Endothelial cell of umbilical vein (primary cell): ENCODE data around the gene FAM120AOS. TPM values are rescaled to one million over a fixed set of nuclear protein-coding genes. Genes with fewer than 3 reads are reported as not detected.

Experiments used
- BruUV-seq: library from RNA; stranded (reverse); fragments of 400-500 nt; replicated peaks from 2 replicates; lab custom pipeline; 2021; lab: Mats Ljungman, UMichigan
- CTCF ChIA-PET: fragments of 300-600, 350-600 bp; sonication (Branson Sonifier 250); formaldehyde crosslinking; loops from one replicate; lab custom pipeline; 2021; ENCODE audit warnings: antibody characterized with exemption, inconsistent platforms; lab: Charles Lee
- POLR2A ChIA-PET: fragments of 300-600, 350-600 bp; sonication (Branson Sonifier 250); formaldehyde crosslinking; loops from one replicate; lab custom pipeline; 2021; ENCODE audit warnings: antibody characterized with exemption, inconsistent platforms; lab: Charles Lee
- DNase-seq: peaks from one replicate; pipeline ENCODE4 v3.0.0-alpha.2; 2011; ENCODE audit warnings: low read depth, low spot score
- FAIRE-seq: peaks from 2 replicates; lab custom pipeline; 2011; peaks lifted over from hg19 to GRCh38; lab: Jason Lieb, UNC
- H2AFZ ChIP-seq: 2 replicates; pipeline ENCODE4 v1.6.0; 2012; ENCODE audit warnings: low read depth, low read length, control low read depth, inconsistent platforms
- H3K27ac ChIP-seq: 2 replicates; pipeline ENCODE4 v1.5.1; 2011; ENCODE audit warnings: low read depth, mild to moderate bottlenecking, control low read depth, low read length, moderate library complexity; ENCODE audit not compliant: insufficient read depth
- H3K27me3 ChIP-seq, 2 experiments: 2 replicates each; pipeline versions ENCODE4 v1.6.0 to v1.6.1; 2011; ENCODE audit warnings: low read length in 2 of 2, mixed read lengths in 1 of 2; ENCODE audit not compliant: control insufficient read depth in 2 of 2, insufficient read depth in 2 of 2
- H3K36me3 ChIP-seq, 2 experiments: 2 replicates in 1 of 2; 3 replicates in 1 of 2; pipeline ENCODE4 v1.5.1; 2011; ENCODE audit warnings: low read length in 2 of 2, mild to moderate bottlenecking in 1 of 2, moderate library complexity in 1 of 2; ENCODE audit not compliant: control insufficient read depth in 2 of 2, insufficient read depth in 2 of 2; ENCODE audit errors: extremely low read depth in 1 of 2
- H3K4me1 ChIP-seq: 3 replicates; pipeline ENCODE4 v1.5.1; 2011; ENCODE audit warnings: mild to moderate bottlenecking, low read length; ENCODE audit not compliant: control insufficient read depth, insufficient read depth; ENCODE audit errors: extremely low read depth
- H3K4me2 ChIP-seq: 2 replicates; pipeline ENCODE4 v1.6.1; 2011; ENCODE audit warnings: low read length, control low read depth, mixed read lengths; ENCODE audit not compliant: insufficient read depth
- H3K4me3 ChIP-seq, 3 experiments: fragments of 200-600 bp in 1 of 3; sonication (generic), shearing (Covaris generic) in 1 of 3; replicated peaks in 1 of 3; 2 replicates each; pipeline ENCODE4 v1.5.1; 2011 to 2016; ENCODE audit warnings: control low read depth in 3 of 3, low read length in 3 of 3, mild to moderate bottlenecking in 2 of 3, inconsistent platforms in 1 of 3, low read depth in 1 of 3, moderate library complexity in 1 of 3; ENCODE audit not compliant: insufficient read depth in 1 of 3
- H3K79me2 ChIP-seq: 2 replicates; pipeline ENCODE4 v1.6.0; 2012; ENCODE audit warnings: low read length, inconsistent platforms; ENCODE audit not compliant: control insufficient read depth, insufficient read depth
- H3K9ac ChIP-seq: replicated peaks from 2 replicates; pipeline ENCODE3; 2011; ENCODE audit warnings: low read length, control low read depth; ENCODE audit not compliant: insufficient read depth; ENCODE audit errors: extremely low read depth
- H3K9me1 ChIP-seq: replicated peaks from 3 replicates; pipeline ENCODE4 v1.6.0; 2011; ENCODE audit warnings: mild to moderate bottlenecking, low read length; ENCODE audit not compliant: control insufficient read depth, insufficient read depth; ENCODE audit errors: extremely low read depth
- H3K9me3 ChIP-seq: replicated peaks from 2 replicates; pipeline ENCODE4 v1.5.1; 2012; ENCODE audit warnings: low read length, inconsistent platforms; ENCODE audit not compliant: control insufficient read depth, insufficient read depth
- H4K20me1 ChIP-seq: replicated peaks from 2 replicates; pipeline ENCODE3; 2011; ENCODE audit warnings: mild to moderate bottlenecking, low read length; ENCODE audit not compliant: control insufficient read depth, insufficient read depth; ENCODE audit errors: extremely low read depth
- EZH2 ChIP-seq: IDR thresholded peaks from 2 replicates; pipeline ENCODE4 v1.6.1; 2012; ENCODE audit warnings: borderline replicate concordance, low read depth, mild to moderate bottlenecking, moderate library complexity, low read length, inconsistent platforms; ENCODE audit not compliant: severe bottlenecking
- FOS ChIP-seq: IDR thresholded peaks from 2 replicates; pipeline ENCODE4 v1.6.1; 2011; ENCODE audit warnings: mild to moderate bottlenecking, low read length, moderate library complexity, borderline replicate concordance; ENCODE audit not compliant: insufficient read depth
- GATA2 ChIP-seq: IDR thresholded peaks from 2 replicates; pipeline ENCODE4 v1.7.0; 2011; ENCODE audit warnings: low read depth, mild to moderate bottlenecking, moderate library complexity, mixed read lengths, low read length; ENCODE audit not compliant: insufficient read length, insufficient read depth
- JUN ChIP-seq: IDR thresholded peaks from 2 replicates; pipeline ENCODE4 v1.6.1; 2011; ENCODE audit warnings: borderline replicate concordance, low read depth; ENCODE audit not compliant: insufficient read length, insufficient read depth
- MYC ChIP-seq: IDR thresholded peaks from one replicate; pipeline ENCODE4 v1.6.1; 2011; ENCODE audit warnings: mild to moderate bottlenecking, low read depth, low read length
- POLR2A ChIP-seq: IDR thresholded peaks from 2 replicates; pipeline ENCODE4 v1.6.1; 2012; ENCODE audit warnings: low read depth, mild to moderate bottlenecking, control low read depth, low read length
- POLR2AphosphoS5 ChIP-seq: IDR thresholded peaks from 2 replicates; pipeline ENCODE4 v1.6.1; 2012; ENCODE audit warnings: low read depth, mild to moderate bottlenecking, control low read depth, low read length, moderate library complexity; ENCODE audit not compliant: insufficient read depth
- dilution Hi-C: fragments of 300-500 bp; cut with MboI; formaldehyde crosslinking; loops from one replicate; pipeline ENCODE4 v1.15.0; 2019; ENCODE audit warnings: low sequenced_read_pairs; ENCODE audit not compliant: extremely low pct_ligation_motif_present
- intact Hi-C: fragments of 100-400 bp; cut with micrococcal nuclease; formaldehyde crosslinking; loops from one replicate; pipeline ENCODE4 v1.10.0; 2022
- polyA plus RNA-seq, 4 experiments: library from polyadenylated mRNA; depleted of rRNA in 3 of 4; stranded (reverse) in 3 of 4; unstranded in 1 of 4; fragments of >200 nt; gene quantifications; 2 replicates each; pipeline versions ENCODE4 v1.2.1 to v1.2.3, GENCODE V29; 2011 to 2012; ENCODE audit warnings: missing spikeins in 1 of 4
- total RNA-seq: library from RNA; stranded (reverse); gene quantifications from 2 replicates; pipeline ENCODE4 v1.2.3, GENCODE V29; 2021
- TF ChIP-seq, protein P1 (sequence below): IDR thresholded peaks from 2 replicates; pipeline ENCODE4 v1.6.1; 2011; ENCODE audit not compliant: insufficient read depth, insufficient read length
- TF ChIP-seq, protein P2 (sequence below), 2 donors: IDR thresholded peaks; 1 replicate in 1 of 2; 2 replicates in 1 of 2; pipeline ENCODE4 v1.5.1; 2011; ENCODE audit warnings: low read length in 2 of 2, mild to moderate bottlenecking in 2 of 2, moderate library complexity in 2 of 2, control low read depth in 1 of 2, inconsistent platforms in 1 of 2, low read depth in 1 of 2; ENCODE audit not compliant: insufficient read depth in 1 of 2; ENCODE audit errors: extremely low read depth in 1 of 2

Gene FAM120AOS
- total and polyA plus RNA-seq, 2 donors (not counting 3 experiments of a cell fraction or from before 2014, with no cell fraction given): 25.9 to 32.4 TPM

DNA sequence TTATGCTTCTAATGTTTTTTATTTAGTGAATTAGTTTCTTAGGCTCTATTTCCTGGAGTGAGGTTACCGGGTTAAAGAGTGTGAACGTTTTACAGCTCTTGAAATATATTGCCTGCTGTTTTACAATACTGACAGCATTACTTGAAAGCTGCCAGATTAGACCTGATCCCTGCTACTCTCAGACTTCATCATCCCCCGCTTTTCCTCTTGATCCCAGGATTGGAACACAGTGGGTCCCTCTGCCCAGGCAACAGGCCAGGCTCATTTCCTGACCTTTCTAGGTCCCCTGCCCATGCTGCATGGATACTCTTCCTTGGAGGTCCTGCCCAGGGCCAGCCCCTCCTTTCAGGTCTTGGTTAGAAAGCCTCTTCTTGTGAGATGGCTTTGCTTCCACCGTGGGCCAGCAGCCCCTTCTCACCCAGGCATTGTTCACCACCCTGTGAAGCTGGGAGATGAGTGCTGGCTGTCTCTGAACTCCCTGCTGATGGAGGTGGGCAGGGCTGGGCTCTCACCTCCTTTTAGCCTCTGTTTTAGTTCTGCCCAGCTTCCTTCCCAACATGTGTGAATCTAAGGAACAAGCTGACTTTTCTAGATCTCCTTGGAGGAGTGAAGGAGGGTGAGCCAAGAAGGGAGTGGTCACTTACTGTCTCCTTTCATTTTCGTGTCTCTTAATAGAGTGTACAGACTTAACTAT lies 15.5 kb upstream of the FAM120AOS start:
- DNase-seq: peak; percentile 36
- ChIA-PET CTCF (interaction anchor here (1.2 to 2.8 kb wide), 5 partner anchors 9 to 97 kb away, joined by 3 to 11 read pairs (median 9); partner anchors contain the start of gene FAM120AOS), POLR2A (no interaction called here)
- no peak for FAIRE-seq
- TF ChIP-seq POLR2A (no peak), GATA2 (no peak), JUN (no peak), MYC (no peak), POLR2AphosphoS5 (no peak), EZH2 (no peak), FOS (no peak)
- TF ChIP-seq, protein P1, sequence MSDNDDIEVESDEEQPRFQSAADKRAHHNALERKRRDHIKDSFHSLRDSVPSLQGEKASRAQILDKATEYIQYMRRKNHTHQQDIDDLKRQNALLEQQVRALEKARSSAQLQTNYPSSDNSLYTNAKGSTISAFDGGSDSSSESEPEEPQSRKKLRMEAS: no peak
- TF ChIP-seq, protein P2, sequence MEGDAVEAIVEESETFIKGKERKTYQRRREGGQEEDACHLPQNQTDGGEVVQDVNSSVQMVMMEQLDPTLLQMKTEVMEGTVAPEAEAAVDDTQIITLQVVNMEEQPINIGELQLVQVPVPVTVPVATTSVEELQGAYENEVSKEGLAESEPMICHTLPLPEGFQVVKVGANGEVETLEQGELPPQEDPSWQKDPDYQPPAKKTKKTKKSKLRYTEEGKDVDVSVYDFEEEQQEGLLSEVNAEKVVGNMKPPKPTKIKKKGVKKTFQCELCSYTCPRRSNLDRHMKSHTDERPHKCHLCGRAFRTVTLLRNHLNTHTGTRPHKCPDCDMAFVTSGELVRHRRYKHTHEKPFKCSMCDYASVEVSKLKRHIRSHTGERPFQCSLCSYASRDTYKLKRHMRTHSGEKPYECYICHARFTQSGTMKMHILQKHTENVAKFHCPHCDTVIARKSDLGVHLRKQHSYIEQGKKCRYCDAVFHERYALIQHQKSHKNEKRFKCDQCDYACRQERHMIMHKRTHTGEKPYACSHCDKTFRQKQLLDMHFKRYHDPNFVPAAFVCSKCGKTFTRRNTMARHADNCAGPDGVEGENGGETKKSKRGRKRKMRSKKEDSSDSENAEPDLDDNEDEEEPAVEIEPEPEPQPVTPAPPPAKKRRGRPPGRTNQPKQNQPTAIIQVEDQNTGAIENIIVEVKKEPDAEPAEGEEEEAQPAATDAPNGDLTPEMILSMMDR (IDR thresholded peaks at IDR 0.05; ENCODE audit: extremely low read depth in 1 of 2, insufficient read depth in 1 of 2, low read depth in 1 of 2, low read length in 2 of 2): no peak
- H3K27me3 ChIP-seq: no peaks in the 10 kb centered on the region
- H3K4me2 ChIP-seq: peak overlapping the region; percentile 1
- peaks cover 8% of the 10 kb centered on the region for H4K20me1 ChIP-seq
- H3K4me3 ChIP-seq: no peak overlapping the region
- dilution Hi-C loops: no loop called here
- no peak overlapping the region for H3K27ac ChIP-seq
- no peaks in the 10 kb centered on the region for H3K36me3 ChIP-seq
- no TSS peak for BruUV-seq
- peaks cover 95% of the 10 kb centered on the region for H3K79me2 ChIP-seq
- no peak overlapping the region for H2AFZ ChIP-seq
- no peaks in the 10 kb centered on the region for H3K9me1 ChIP-seq
- intact Hi-C loops: no loop called here
- no peak overlapping the region for H3K9ac ChIP-seq
- no peaks in the 10 kb centered on the region for H3K9me3 ChIP-seq
- peaks cover 35% of the 10 kb centered on the region for H3K4me1 ChIP-seq
